ENCODE data around the gene COX7A2L.
"Not testable (repeated sequence)": the region's sequence is repeated elsewhere in the genome, so short reads cannot be mapped to it uniquely, and the experiment has no call there.

Gene COX7A2L, protein sequence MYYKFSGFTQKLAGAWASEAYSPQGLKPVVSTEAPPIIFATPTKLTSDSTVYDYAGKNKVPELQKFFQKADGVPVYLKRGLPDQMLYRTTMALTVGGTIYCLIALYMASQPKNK

DNA sequence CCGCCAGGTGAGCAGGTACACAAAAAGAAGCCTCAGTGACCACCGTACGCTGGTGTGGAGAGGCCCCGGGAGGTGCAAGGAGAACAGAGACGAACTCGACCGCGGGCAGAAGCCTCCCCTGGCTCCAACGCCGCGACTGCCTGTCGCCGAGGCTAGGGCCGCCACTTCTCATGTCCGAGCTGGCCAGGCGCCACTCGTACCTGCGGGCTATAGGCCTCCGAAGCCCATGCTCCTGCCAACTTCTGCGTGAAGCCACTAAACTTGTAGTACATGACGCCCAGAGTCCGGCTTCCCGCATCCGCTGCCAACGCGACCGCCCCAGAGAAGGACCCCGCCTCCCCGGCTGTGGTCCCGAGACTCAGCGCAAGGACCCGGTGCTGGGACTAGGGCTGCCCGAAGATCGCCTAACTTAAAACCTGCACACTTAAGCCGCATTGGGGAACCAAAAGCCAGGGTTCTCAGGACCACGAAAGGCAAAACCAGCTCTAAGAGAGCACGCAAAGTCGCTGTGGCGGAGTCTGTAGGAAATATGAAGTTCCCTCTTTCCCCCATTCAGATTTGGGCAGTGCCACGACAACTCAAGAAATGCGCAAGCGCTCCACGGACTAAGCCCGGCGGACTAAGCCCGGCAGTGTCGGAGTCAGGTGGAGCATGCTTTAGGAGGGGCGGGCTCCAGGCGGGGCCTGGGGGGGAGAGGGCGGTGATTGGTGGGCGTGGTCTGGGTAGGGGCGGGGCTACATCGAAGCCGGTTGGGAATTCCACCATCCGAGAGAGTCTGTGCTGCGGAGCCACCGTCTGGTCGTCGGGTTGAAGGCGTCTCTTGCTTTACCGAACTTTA is at the start of gene COX7A2L:
Gene COX7A2L, minus strand, starts transcription at position 328 of the 838 bp plus-strand sequence. Its CDS starts 56 bp downstream, at position 272.
- peak; percentile 87 for DNase-seq

- no peak for DNase-seq
These were observed 47.0 kb upstream of the COX7A2L start for GRCh38 chr2:42408009-42408408.

GRCh38 chr2:42407476-42407875 is 46.5 kb upstream of the COX7A2L start:
- DNase-seq = no peak

- DNase-seq = no peak
These were observed 43.7 kb upstream of the COX7A2L start for GRCh38 chr2:42404676-42405075.

GRCh38 chr2:42401773-42402172 is 40.8 kb upstream of the COX7A2L start:
- DNase-seq = no peak

DNA sequence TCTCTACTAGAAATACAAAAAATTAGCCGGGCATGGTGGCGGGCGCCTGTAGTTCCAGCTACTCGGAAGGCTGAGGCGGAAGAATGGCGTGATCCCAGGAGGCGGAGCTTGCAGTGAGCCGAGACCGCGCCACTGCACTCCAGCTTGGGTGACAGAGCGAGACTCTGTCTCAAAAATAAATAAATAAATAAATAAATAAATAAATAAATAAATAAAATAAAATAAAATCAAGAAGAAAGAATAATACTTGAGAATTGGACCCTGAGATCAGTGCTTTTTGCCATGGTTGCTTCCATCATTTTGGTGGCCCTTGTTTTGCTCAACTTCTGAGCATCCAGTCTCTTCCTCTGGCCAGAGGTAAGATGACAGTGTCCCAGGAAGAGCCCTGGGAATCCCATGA is 37.0 kb upstream of the COX7A2L start:
- DNase-seq = not testable (repeated sequence)

DNA sequence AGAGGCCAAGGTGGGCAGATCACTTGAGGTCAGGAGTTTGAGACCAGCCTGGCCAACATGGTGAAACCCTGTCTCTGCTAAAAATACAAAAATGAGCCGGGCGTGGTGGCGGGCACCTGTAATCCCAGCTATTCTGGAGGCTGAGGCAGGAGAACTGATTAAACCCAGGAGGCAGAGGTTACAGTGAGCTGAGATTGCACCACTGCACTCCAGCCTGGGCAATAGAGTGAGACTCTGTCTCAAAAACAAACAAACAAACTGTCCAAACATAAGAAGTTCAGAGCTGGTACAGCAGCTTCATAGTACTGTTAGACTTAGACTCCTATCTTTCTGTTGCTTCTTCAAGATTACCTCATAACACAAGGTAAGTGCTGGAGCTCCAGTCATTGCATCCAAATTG is 32.3 kb upstream of the COX7A2L start:
- not testable (repeated sequence) for DNase-seq

DNA sequence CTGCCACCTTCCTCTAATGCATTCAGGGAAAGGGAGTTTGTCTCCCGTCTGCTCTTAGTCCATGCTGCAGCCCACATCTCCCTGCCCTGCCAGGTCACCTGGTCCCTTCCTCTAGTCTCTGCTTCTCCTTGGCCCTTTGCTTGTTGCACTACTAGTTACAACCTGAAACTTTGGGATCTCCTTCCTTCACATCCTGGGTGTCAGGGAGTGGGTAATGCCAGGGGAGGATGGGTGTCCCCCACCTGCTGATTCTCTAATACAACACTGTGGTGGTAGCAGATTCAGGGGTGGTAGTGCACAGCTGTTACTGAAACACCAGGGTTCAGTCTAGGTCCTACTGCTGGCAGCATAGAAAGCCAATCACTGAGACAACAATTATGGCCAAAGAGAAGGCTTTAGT is 31.2 kb upstream of the COX7A2L start:
- DNase-seq = no peak

- DNase-seq = no peak
These were observed 29.5 kb upstream of the COX7A2L start for GRCh38 chr2:42390401-42390969.

GRCh38 chr2:42386682-42387081 is 25.7 kb upstream of the COX7A2L start:
- DNase-seq = no peak

DNA sequence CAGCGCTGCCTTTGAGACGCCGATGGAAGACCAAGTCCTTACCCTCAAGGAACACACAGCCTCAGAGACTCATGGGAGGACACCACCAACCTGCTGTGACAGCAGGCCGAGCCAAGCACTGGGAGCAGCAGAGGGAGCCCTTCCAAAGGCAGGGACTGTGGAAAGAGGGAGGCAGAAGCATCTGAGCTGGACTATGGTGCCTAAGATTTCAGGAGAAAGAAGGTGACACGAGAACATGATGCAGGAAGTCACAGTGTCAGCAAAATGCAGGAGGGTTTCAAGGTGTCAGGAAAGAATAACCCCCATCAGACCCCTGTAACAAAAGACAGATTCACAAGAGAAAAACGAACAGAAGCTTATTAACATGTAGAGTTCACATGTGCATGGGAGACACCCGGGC is 24.2 kb upstream of the COX7A2L start:
- DNase-seq = peak; percentile 26

GRCh38 chr2:42383855-42384530 is 23.0 kb upstream of the COX7A2L start:
- DNase-seq = no peak

DNA sequence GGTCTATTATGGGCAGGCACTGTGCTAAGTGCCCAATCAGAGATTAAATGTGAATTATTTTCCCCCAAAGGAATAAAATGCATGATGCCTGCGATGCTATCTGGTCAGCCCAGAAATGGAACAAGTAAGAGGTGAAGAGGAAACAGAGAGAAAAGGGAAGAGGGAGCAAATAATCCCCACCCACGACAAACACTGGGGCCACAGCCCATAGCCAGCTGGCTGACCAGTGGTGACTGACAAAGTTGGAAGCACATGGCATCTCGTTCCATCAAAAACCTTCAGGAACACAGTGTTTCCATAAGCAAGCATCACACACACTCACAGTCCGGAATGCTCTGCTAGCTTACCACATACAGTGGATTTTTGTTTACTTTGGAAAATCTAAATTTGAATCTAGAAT is 21.1 kb upstream of the COX7A2L start:
- DNase-seq = no peak

DNA sequence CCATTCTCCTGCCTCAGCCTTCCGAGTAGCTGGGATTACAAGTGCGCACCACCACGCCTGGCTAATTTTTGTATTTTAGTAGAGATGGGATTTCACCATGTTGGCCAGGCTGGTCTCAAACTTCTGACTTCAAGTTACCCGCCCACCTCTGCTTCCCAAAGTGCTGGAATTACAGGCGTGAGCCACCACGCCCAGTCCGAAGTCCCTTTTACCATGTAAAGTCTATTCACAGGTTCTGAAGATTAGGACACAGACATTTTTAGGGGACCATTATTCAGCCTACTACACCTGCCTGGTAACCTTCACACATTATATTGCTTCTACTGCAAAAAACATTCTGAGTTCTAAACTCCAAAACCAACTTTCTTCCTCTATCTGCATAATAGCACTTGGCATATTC is 19.0 kb upstream of the COX7A2L start:
- DNase-seq = not testable (repeated sequence)

DNA sequence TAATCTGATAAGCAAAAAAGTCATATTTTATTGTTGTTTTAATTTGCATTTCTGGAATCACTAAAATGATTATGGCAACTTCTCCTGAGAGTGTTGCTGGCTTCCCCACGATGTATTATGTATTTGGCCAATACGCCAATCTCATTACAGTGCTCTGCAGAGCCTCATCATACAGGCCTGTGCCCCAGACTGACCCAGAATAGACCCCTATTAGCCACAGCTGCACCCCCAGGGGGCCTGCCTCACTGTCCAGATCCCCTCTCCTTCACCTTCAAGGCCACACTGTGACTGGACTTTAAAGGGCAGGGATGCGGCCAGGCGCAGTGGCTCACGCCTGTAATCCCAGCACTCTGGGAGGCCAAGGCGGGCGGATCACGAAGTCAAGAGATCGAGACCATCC is 17.4 kb upstream of the COX7A2L start:
- DNase-seq = no peak

DNA sequence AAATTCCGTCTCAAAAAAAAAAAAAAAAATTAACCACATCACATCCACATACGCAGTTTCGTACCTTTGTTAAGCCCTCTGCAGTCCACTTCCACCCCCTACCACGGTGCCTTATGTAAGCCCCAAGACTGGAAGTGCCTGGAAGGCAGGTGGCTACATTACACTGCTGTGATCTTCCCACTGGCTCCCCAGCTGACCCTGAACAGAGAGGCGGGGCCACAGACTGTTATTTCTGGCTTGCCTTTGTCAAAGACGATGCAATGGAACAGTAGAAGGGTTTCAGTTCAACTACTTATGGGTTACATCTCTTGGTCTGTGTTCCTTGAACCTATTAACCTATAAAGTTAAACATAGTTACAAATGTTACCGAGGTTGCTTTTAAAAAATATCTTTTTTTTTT is 15.7 kb upstream of the COX7A2L start:
- no peak for DNase-seq

DNA sequence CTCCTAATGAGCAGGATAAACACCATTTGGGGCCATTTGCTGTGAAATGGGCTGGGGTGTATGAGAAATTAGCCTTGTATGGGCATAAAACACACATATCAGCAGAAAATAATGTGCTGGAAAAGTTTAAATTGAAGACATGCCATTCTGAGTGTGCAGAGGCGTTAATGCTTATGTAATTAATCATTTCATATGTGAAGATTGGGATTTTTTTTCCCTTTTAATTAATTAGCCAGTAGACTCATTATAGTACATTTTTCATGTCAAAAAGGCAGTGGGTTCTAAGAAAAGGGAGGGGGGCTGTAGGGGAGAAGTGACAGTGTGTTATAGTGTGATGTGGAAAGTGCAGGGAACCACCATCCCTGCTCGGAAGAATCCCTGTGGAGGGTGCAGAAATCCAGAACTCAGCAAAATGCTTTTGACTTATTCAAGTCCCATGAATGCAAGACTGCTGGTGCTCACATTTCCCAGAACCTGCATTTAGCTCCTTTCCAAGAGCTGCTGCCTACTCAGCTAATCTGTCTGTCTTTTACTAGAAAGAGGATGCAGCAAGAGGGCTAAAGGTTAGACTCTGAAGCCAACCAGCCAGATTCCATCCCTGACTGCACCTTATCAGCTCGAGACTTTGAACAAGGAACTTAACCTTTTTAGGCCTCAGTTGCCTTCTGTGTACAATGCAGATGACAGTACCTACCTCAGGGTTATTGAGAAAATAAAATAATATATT is 11.6 kb upstream of the COX7A2L start:
- no peak for DNase-seq

DNA sequence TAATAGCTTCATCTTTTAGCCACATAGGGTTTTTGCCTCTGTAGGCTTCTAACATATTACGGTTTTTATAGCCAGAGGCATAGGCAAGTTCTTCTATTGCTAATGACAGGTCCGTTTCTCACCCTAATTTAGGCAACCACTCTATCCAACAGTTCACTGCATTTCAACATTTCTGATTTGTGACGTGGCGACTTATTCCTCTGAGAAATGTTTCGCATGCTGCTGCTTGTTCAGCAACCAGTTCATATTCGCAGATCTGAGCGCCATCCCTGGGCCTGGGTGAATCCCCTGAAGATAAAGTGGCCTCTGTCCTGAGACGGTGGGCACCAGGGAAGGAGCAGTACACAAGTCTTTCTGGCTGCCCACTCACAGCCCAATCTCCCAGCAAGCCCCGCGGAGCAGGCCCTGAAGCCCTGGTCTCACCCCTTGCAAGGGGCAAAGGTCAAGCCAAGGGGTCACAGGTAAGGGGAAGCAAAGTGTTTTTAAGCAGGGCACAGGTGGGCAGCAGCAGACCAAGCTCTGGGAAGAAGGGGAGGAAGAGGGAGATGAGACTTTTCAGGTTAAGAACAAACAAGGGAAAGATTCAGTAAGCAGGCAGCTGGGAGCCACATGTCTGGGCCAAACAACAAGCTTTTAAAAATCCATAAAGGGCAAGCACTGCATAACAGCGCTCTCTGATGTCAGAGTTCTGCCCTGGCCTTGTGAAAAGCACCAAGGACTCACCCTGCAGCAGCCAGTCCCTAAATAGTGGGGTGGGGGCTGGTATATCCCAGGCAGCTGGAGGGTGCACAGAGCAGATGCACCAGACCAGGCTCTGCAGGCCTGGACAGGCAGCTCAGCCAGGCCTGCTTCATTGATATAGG is 10.8 kb upstream of the COX7A2L start:
- peak; percentile 42 for DNase-seq

DNA sequence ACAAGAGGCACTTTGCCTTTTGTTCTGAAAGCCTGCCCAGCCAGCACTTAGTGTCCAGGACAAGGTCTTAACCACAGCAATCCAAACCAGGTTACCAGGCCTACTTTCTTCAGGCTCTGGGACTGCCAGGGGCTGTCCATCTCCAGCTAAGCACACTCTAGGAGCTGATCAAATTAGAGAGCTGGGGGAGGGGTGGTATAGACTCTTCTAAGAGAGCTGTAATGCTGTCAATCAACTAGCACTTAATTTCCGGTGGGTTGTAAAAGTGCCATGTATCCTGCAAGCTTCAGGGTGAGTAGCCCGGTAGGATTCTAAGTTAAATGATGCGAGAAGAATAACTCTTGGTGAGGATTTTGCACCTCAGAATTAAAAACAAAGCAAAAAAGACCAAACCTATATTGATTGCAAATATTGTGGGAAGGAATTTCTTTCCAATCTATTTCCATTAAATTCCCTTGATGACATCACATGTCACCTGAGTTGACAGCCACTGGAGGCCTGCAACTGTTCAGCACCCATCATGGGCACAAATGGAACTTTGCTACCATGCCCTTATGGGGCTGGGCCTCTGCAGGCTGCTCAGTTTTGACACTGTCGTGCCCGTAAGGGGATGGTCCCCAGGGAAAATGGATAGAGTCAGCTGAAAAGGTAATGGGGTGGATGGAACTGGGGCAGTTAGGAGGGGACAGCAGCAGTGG is 8.7 kb upstream of the COX7A2L start:
- peak; percentile 40 for DNase-seq

DNA sequence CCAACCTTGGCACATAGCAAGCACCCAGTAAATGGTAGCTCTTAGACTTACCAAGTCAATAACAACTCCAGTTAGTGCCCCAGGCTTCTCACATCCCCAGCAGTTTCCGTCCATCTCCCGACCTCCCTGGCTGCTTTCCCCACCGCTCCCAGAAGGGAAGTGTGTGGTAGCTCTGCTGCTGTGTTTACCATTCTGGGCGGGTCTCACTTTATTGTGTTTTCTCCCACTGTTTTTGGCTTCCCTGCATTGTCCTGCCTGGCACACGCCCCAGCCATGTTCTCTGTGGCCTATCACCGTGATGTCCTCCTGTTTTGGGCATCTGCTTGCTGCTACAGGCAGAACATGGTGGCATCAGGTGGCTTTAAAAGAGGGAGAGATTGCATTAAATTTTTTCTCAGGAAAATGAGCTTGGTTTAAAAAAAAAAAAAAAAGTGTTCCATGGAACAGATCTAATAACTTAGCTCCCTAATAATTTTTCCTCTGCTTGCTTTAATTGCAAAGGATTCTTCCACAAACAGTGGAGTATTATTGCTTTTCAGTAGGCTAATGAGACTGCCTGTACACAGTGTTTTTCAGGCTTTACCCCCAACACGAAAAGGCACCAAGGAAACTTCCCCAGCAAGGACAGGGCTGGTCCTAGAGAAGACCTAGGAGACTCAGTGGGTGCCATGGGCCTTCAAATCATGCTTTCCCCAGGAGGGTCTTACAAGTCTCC is 8.0 kb upstream of the COX7A2L start:
- peak; percentile 35 for DNase-seq

DNA sequence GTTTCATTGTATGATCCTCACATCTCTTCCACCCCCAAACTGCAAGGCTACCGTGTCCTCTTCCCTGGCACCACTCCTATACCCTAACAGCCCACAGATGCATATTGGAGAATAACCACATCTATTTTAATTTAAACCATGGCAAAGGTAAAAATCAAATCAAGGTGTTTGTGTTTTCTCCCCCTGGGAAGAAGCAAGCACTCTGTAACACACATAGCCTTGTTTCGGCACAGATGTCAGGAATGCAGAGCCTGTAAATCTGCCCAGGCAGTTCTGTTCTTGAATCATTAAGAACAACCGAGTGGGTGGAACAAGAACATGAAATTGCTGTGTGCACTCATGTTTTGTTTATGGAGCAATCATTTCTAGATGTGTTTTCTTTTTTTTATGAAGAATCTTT is 6.8 kb upstream of the COX7A2L start:
- no peak for DNase-seq
